H1 (cell line): Measurements from ENCODE around the gene DUSP7. TPM values are rescaled to one million over a fixed set of nuclear protein-coding genes. Genes with fewer than 3 reads are reported as not detected.

Source experiments
- CBX5 ChIP-seq: fragments of 300-800, 300-1000 bp; sonication (generic); IDR thresholded peaks from 2 replicates; pipeline ENCODE4 v1.7.1; 2016; ENCODE audit warnings: antibody characterized with exemption, low read length, low read depth
- CEBPB ChIP-seq: IDR thresholded peaks from 2 replicates; pipeline ENCODE4 v1.6.1; 2012; ENCODE audit warnings: low read depth, low read length
- CHD2 ChIP-seq: IDR thresholded peaks from 2 replicates; pipeline ENCODE4 v1.6.1; 2012; ENCODE audit warnings: low read length, improper control_type of control experiment
- EGR1 ChIP-seq: IDR thresholded peaks from 2 replicates; pipeline ENCODE4 v1.6.1; 2011; ENCODE audit warnings: low read depth, low read length, borderline replicate concordance
- POLR2AphosphoS5 ChIP-seq: IDR thresholded peaks from 2 replicates; pipeline ENCODE4 v1.6.1; 2011; ENCODE audit warnings: low read depth, low read length
- RNF2 ChIP-seq: fragments of 200-900, 300-1000 bp; sonication (generic); IDR thresholded peaks from 2 replicates; pipeline ENCODE4 v1.7.1; 2016; ENCODE audit warnings: borderline replicate concordance, low read depth, mild to moderate bottlenecking, antibody characterized with exemption, low read length; ENCODE audit not compliant: poor library complexity, severe bottlenecking; ENCODE audit errors: missing control alignments
- SP2 ChIP-seq: IDR thresholded peaks from 2 replicates; pipeline ENCODE4 v1.6.1; 2012; ENCODE audit warnings: mild to moderate bottlenecking, low read length, inconsistent platforms
- TBP ChIP-seq: IDR thresholded peaks from 2 replicates; pipeline ENCODE4 v1.6.1; 2011; ENCODE audit warnings: low read depth, low read length, improper control_type of control experiment
- TEAD4 ChIP-seq: IDR thresholded peaks from 2 replicates; pipeline ENCODE4 v1.6.1; 2012; ENCODE audit warnings: low read depth, low read length, inconsistent platforms, mixed read lengths
- polyA plus RNA-seq, 7 experiments: library from polyadenylated mRNA; depleted of rRNA in 3 of 7; stranded (reverse) in 5 of 7; unstranded in 2 of 7; fragments of >200 nt in 5 of 7; fragments of 200-250 nt in 2 of 7; gene quantifications; 1 replicate in 5 of 7; 2 replicates in 1 of 7; 4 replicates in 1 of 7; pipeline versions ENCODE4 v1.2.1 to v1.2.3, GENCODE V29; 2011 to 2013; ENCODE audit warnings: missing spikeins in 2 of 7, mixed read lengths in 2 of 7
- total RNA-seq: library from RNA; stranded (reverse); fragmentation: NEBNext Ultra II Directional; extraction: Animal tissue kit (Norgen Biotek cat#: 25700); gene quantifications from 2 replicates; pipeline ENCODE4 v1.2.1, GENCODE V29; 2021
- TF ChIP-seq, protein P1 (sequence below): fragments of 300-600 bp; sonication (generic); IDR thresholded peaks from 2 replicates; pipeline ENCODE4 v1.7.1; 2012; ENCODE audit warnings: low read length, moderate library complexity, mild to moderate bottlenecking, inconsistent platforms; ENCODE audit not compliant: insufficient replicate concordance
- TF ChIP-seq, protein P2 (sequence below): IDR thresholded peaks from 2 replicates; pipeline ENCODE4 v1.6.1; 2012; ENCODE audit warnings: inconsistent platforms
- TF ChIP-seq, protein P3 (sequence below): IDR thresholded peaks from 2 replicates; pipeline ENCODE4 v1.6.1; 2012; ENCODE audit warnings: inconsistent platforms

DUSP7 gene
- total and polyA plus RNA-seq, 2 of the 8 experiments (the other 6 are each of a cell fraction or from before 2014, with no cell fraction given): 19.4 to 24.9 TPM

DNA sequence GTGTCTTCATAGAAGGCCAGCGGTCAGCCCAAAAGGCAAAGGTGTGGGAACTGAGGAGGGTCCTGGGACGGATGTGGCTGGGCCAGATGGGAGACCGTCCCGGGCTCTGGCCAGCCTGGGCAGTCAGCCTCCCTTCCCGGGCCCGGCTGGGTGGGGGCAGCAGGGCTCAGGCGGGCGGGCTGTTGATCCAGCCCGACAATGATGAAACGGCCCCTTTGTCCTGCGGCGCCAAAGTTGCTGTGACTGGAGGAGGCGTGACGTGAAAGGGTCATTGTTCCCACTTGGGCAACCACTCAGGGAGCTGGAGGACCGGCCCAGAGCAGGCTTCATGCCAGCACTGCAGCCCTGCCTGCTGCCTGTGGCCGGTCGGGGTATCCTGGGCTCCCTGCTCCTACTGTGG is 16.5 kb downstream of the DUSP7 start (continued):
- TF ChIP-seq, protein P1, sequence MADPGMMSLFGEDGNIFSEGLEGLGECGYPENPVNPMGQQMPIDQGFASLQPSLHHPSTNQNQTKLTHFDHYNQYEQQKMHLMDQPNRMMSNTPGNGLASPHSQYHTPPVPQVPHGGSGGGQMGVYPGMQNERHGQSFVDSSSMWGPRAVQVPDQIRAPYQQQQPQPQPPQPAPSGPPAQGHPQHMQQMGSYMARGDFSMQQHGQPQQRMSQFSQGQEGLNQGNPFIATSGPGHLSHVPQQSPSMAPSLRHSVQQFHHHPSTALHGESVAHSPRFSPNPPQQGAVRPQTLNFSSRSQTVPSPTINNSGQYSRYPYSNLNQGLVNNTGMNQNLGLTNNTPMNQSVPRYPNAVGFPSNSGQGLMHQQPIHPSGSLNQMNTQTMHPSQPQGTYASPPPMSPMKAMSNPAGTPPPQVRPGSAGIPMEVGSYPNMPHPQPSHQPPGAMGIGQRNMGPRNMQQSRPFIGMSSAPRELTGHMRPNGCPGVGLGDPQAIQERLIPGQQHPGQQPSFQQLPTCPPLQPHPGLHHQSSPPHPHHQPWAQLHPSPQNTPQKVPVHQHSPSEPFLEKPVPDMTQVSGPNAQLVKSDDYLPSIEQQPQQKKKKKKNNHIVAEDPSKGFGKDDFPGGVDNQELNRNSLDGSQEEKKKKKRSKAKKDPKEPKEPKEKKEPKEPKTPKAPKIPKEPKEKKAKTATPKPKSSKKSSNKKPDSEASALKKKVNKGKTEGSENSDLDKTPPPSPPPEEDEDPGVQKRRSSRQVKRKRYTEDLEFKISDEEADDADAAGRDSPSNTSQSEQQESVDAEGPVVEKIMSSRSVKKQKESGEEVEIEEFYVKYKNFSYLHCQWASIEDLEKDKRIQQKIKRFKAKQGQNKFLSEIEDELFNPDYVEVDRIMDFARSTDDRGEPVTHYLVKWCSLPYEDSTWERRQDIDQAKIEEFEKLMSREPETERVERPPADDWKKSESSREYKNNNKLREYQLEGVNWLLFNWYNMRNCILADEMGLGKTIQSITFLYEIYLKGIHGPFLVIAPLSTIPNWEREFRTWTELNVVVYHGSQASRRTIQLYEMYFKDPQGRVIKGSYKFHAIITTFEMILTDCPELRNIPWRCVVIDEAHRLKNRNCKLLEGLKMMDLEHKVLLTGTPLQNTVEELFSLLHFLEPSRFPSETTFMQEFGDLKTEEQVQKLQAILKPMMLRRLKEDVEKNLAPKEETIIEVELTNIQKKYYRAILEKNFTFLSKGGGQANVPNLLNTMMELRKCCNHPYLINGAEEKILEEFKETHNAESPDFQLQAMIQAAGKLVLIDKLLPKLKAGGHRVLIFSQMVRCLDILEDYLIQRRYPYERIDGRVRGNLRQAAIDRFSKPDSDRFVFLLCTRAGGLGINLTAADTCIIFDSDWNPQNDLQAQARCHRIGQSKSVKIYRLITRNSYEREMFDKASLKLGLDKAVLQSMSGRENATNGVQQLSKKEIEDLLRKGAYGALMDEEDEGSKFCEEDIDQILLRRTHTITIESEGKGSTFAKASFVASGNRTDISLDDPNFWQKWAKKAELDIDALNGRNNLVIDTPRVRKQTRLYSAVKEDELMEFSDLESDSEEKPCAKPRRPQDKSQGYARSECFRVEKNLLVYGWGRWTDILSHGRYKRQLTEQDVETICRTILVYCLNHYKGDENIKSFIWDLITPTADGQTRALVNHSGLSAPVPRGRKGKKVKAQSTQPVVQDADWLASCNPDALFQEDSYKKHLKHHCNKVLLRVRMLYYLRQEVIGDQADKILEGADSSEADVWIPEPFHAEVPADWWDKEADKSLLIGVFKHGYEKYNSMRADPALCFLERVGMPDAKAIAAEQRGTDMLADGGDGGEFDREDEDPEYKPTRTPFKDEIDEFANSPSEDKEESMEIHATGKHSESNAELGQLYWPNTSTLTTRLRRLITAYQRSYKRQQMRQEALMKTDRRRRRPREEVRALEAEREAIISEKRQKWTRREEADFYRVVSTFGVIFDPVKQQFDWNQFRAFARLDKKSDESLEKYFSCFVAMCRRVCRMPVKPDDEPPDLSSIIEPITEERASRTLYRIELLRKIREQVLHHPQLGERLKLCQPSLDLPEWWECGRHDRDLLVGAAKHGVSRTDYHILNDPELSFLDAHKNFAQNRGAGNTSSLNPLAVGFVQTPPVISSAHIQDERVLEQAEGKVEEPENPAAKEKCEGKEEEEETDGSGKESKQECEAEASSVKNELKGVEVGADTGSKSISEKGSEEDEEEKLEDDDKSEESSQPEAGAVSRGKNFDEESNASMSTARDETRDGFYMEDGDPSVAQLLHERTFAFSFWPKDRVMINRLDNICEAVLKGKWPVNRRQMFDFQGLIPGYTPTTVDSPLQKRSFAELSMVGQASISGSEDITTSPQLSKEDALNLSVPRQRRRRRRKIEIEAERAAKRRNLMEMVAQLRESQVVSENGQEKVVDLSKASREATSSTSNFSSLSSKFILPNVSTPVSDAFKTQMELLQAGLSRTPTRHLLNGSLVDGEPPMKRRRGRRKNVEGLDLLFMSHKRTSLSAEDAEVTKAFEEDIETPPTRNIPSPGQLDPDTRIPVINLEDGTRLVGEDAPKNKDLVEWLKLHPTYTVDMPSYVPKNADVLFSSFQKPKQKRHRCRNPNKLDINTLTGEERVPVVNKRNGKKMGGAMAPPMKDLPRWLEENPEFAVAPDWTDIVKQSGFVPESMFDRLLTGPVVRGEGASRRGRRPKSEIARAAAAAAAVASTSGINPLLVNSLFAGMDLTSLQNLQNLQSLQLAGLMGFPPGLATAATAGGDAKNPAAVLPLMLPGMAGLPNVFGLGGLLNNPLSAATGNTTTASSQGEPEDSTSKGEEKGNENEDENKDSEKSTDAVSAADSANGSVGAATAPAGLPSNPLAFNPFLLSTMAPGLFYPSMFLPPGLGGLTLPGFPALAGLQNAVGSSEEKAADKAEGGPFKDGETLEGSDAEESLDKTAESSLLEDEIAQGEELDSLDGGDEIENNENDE: no peak
- TF ChIP-seq RNF2 (no peak), TEAD4 (no peak), SP2 (no peak), CHD2 (no peak), TBP (no peak), CBX5 (no peak), POLR2AphosphoS5 (no peak), CEBPB (no peak), EGR1 (no peak)
- TF ChIP-seq, protein P2, sequence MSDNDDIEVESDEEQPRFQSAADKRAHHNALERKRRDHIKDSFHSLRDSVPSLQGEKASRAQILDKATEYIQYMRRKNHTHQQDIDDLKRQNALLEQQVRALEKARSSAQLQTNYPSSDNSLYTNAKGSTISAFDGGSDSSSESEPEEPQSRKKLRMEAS: no peak
- TF ChIP-seq, protein P3, sequence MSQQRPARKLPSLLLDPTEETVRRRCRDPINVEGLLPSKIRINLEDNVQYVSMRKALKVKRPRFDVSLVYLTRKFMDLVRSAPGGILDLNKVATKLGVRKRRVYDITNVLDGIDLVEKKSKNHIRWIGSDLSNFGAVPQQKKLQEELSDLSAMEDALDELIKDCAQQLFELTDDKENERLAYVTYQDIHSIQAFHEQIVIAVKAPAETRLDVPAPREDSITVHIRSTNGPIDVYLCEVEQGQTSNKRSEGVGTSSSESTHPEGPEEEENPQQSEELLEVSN: no peak
